ENCODE measurements around the gene SYT7.

DNA sequence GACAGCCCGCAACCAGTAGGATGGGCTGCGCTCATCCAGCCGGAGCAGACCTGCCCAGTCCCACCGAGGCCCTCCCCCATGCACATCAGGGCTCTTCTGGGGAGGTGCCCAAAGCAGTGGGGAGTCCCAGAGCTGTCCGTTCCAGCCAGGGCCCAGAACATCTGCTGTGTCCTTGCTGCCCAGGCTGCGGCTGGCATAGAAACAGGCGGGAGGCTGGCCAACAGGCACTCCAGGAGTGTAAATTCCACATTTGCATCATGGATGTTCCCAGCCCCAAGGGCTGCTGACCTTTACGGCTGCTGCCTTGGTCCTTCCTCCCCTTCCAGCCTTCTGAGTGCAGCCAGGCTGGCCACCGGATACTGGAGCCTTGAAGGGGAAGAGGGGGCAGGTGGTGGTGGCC lies 30.0 kb upstream of the SYT7 start:
- TF ChIP-seq, protein P1, sequence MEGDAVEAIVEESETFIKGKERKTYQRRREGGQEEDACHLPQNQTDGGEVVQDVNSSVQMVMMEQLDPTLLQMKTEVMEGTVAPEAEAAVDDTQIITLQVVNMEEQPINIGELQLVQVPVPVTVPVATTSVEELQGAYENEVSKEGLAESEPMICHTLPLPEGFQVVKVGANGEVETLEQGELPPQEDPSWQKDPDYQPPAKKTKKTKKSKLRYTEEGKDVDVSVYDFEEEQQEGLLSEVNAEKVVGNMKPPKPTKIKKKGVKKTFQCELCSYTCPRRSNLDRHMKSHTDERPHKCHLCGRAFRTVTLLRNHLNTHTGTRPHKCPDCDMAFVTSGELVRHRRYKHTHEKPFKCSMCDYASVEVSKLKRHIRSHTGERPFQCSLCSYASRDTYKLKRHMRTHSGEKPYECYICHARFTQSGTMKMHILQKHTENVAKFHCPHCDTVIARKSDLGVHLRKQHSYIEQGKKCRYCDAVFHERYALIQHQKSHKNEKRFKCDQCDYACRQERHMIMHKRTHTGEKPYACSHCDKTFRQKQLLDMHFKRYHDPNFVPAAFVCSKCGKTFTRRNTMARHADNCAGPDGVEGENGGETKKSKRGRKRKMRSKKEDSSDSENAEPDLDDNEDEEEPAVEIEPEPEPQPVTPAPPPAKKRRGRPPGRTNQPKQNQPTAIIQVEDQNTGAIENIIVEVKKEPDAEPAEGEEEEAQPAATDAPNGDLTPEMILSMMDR (IDR thresholded peaks at IDR 0.05) = no peak
- TF ChIP-seq POLR2A (IDR thresholded peaks at IDR 0.05) = no peak

Data from testis (tissue), 2 donors.